T47D (cell line): Measurements from ENCODE around the gene INSIG1.
A peak's percentile ranks its signal among the peaks of the same experiment; 100 is the strongest.

Source experiments
- DNase-seq, 2 experiments: peaks; one replicate each; pipeline versions ENCODE4 v3.0.0 to v3.0.0-alpha.2; 2011 to 2012; ENCODE audit warnings: low read depth in 1 of 2, low spot score in 1 of 2
- JUND ChIP-seq: IDR thresholded peaks from 2 replicates; pipeline ENCODE4 v1.6.1; 2012; ENCODE audit warnings: low read depth
- in situ Hi-C: cut with HindIII; loops from 2 replicates; pipeline ENCODE4 v1.10.0; 2016; ENCODE audit warnings: low sequenced_read_pairs, low pct_unique_long_range_greater_than_20kb

Gene INSIG1

DNA sequence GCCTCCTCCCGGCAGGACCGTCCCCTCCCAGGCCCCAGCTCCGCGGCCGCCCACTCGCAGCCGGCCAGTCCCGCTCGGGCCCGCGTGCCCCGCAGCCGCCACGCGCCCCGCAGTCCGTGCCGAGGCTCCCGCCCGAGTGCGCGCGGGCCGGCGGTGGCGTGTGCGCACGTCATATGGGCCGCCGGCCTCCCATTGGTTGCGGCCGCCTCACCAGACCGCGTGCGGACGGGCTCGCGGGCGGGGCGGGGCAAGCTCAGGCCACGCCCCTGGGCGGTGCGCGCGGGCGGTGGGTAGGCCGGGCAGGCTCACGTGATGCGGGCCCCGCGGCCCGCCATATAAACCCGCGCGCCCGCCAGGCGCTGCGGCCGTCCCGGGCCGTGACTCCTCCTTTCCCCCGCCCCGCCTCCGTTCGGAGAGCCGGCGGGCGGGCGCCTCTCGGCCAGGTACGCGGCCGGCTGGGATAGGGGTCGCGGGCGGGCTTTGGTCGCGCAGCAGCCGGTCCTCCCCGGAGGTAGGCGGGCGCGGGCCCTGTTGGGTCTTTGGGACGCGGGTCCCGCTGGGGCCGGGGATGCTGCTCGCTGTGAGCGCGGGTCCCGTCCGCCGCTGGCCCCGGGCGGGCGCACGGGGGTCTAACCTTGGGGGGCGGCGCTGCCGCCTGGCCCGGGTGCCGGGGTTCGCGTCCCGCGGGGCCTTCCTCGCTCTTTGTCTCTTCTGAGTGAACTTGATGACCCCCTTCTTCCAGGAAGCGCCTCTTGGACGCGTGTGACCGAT, at the start of gene INSIG1:
INSIG1 (plus strand) TSS at position 362 of the 771 bp plus-strand sequence; CDS start at position 770, 408 bp downstream.
- in situ Hi-C loops: no loop called here
- DNase-seq: peak; percentile 82 to 94
- no peak for TF ChIP-seq JUND

DNA sequence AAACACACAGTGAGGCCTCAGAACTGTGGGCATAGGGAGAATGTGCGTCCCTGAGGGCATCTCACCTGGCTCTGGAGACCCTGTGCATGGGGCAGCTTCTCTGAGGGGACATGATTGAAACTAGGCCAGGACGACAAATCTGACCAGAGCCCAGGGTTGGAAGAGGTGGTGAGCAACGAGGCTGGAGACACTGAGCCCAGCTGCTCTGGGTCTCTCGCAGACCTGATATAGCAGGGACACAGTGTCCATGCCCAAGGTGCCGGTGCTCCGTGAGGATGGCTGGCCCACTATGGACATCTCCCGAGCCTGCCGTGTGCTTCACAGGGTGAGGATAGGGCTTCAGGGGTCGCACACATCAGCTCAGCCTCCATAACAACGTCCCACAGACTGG, 49.3 kb upstream of the INSIG1 start:
- in situ Hi-C loops: no loop called here
- no peak for TF ChIP-seq JUND
- no peak for DNase-seq

DNA sequence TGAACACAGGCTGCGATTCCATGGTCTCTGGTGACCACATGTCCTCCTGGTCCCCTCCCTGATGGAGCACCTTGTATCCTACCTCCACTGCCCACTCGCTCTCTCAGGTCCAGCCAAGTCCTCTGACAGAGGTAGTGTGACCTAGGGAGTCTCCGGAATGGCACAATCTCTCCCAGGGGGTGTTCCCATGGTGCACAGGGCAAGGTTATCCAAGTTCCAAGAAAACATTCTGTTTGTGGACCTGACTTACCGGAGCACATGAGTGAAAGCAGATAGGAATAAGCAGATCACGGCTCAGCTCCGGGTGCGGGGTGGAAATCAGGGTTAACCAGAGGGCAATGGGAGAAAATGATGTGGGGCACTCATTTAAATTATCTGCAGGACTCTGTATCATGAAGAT, 45.8 kb upstream of the INSIG1 start:
- in situ Hi-C loops: no loop called here
- TF ChIP-seq JUND: no peak
- no peak for DNase-seq

DNA sequence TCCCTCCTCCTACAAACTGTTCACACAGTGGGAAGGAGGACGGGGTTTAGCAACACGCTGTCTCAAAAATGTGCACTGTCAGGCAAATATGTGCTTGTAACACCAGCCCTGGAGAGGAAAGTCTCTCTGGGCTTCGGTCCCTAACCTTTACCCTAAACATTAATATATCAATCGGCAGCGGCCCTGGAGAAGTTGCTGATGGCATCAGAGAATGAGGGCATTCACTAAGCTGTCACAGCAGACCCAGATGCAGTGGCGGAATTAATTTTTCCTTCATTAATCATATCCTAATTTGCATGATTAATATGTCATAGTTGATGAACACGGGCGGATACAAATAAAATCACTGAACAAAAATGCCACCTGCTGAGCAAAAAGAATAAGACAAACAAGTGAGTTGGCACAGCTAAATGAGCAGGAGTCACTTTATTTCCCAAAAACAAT, 45.2 kb upstream of the INSIG1 start:
- no peak for TF ChIP-seq JUND
- in situ Hi-C loops: no loop called here
- DNase-seq: no peak

DNA sequence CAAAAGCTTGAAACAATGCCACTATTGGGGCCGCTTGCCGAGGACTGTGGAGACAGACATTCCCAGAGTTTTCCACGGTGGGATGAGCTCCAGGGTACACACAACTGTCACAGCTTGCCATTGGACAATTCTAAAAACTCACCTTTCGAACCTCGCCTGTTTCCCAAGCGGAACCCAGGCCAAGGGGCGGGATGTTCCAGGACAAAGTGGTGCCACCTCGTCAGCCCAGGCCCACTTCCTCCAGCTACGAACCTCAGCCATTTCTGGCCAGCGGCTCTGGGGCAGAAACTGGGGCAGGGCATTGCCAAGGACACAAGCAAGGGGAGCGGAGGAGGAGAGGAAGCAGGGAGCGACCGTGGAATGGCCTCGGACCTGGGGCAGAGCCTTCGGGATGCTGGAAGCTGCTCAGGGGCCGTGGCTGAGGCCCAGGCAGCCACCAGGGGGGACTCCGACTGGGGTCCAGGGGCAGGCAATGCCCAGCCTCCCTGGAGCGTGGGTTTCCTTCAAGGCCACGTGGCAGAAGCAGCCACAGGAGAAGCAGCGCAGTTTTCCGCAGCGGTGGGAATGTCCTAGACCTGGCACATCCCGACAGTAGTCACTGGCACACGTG, 44.7 kb upstream of the INSIG1 start:
- TF ChIP-seq JUND: no peak
- in situ Hi-C loops: no loop called here
- no peak for DNase-seq

DNA sequence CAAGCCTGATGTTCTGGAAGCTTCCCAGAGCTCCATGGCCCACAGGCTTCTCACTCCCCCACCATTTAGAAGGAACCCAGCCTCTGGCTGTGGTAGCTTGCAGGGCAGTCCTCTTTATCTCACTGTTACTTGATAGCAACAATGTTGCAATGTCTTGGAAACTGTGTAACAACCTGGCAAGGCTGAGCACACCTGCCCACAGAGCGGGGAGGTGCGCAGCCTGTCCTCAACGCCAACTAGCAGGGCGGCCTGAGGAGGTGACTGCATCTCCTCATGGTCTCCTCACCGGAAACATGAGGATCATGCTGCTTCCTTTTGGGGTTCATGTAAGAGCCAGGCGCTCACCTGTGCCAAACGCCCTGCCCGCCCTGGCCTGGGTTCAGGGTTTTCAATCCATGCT, 43.7 kb upstream of the INSIG1 start:
- no peak for TF ChIP-seq JUND
- in situ Hi-C loops: no loop called here
- DNase-seq: no peak

DNA sequence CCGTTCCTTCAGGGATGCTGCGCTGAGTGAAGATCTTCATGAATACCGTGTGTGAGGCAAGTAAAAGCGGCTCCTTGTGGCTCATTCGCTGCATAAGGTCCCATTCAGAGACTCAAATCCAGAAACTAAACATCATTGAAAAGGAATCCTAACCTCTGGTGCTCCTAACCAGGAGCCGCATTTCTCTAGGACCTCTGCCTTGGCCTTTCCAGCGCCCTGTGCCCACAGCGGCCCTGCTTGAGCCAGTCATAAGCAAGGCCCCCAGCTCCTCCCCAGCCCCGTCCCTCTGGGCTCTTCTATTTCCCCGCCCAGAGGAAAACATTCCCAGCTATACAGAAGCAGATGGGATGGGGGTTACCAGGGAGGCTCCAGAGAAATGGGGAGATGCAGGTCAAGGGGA, 42.6 kb upstream of the INSIG1 start:
- in situ Hi-C loops: no loop called here
- no peak for TF ChIP-seq JUND

DNA sequence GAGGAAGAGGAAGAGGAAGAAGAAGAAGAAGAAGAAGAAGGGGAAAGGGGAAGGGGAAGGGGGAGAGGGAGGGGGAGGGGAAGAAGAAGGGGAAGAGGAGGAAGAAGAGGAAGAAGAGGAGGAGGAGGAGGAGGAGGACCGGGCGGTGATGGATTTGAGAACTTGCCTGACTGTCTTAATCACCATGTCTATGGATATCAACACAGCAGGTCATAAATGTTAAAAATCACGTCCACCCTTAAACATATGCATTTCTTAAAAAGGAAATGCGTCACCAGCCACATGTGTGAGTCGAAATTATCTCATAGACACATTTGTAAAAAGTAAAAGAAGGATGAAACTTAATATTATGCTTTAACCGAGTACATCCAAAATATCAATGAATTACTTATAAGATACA, 42.1 kb upstream of the INSIG1 start:
- in situ Hi-C loops: no loop called here
- no peak for TF ChIP-seq JUND
- DNase-seq: no peak

More for the DNA sequence above, 42.6 kb upstream of the INSIG1 start:
- DNase-seq: no peak

DNA sequence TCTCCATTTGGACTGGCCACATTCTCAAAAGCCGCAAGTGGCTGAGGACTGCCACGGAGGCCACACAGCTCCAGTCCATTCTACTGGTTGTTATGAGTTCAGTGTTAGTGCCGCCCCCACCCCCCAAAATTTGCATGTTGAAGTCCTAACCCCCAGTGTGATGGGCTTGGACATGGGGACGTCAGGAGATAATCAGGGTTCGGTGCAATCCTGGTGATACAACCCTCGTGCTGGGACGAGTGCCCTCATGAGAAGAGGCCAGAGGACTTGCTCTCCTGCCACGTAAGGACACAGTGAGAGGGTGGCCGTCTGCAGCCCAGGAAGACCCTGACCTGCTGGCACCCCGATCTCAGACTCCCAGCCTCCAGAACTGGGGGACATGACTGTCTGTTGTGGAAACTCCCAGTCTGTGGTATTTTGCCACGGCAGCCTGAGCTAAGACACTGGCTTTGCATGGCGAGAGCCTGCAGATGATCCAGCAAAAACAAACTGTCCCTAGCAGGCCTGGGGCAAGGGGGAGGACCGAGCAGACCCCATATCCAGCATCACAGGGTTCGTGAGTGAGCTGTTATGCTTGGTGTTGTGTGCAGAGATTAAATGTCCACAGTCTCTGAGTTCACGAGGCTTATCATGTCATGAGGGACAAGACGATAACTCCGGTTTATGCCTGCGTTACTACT, 41.5 kb upstream of the INSIG1 start:
- no peak for TF ChIP-seq JUND
- in situ Hi-C loops: no loop called here
- no peak for DNase-seq

DNA sequence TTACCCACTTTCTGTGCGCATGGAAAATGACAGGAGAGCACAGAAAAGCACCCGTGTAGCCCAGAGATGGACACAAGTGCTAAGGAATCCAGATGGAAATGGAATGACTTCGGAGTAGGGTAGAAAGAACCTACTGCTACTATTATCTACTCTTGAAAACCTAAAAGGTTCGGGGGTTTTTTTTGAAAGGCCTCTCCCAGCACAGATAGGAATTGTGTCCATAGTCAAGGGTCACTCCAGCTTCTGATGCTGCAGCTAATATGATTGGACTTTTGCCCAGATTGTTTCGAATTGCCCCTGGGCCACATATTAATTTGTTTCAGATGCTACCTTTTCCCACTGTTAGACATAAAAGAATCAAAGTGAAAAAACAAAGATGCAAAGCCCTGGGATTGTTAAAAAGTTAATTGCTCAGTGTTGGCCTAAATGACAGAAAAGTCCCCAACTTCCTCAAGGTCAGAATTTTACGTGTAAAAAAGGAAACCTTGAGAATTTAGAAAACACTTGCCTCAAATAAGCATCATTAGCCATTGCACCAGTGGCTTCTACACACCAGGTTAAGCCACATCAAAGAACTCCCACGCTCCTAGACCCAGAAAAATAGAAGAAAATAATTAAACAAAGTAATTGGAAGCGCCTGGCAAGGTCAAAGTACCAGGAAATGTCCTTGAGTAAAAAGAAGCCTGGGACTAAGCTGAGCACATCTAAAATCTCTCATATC, 40.8 kb upstream of the INSIG1 start:
- no peak for TF ChIP-seq JUND
- in situ Hi-C loops: no loop called here
- no peak for DNase-seq

DNA sequence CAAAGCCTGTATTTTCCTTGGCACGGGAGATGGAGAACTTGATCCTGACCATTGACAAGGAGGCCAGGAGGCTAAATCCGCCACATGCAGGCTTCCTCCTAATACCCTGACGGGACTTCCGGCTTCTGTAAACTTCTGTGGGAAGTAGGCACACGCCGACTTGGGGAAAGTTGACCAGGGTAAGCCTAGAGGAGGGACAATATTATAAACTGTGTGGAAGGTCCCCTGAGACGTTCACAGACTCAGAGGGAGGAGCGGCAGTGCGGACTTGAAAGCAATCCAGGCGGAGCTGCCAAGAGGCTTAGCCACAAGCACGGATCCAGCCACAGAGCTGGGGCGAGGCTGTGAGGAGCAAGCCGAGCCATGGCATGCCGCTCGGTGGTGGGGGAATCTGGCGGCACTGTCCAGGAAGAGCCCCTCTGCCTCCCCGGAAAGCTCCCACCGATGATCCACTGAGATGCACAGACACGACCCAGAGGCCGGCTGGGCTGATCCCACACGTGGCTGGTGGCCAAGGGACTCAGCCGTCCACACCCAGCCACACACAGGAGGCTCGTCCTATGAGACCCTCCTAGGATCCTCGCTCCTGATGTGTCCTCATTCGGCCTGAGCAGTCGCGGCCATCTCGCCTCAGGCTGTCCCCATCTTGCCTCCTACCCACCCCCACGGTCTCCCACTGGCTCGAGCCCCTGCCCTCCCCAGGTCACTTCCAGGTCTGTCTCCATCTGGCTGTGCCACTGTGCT, 40.0 kb upstream of the INSIG1 start:
- in situ Hi-C loops: no loop called here
- TF ChIP-seq JUND: no peak
- no peak for DNase-seq

DNA sequence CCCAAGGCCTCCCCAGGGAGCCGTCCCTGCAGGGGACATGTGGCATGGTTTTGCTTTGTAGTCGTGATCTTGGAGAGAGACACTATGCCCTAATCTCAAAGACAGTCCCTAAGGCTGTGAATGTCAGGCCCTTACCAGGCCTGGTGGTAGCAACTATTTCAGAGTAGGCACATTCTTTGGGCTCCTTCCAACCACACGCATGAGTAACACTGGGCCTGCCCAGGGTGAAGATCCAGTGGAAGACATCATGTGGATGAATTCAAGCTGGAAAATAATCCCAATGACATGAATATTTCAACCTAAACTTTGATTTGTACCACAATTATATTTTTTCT, 39.5 kb upstream of the INSIG1 start:
- in situ Hi-C loops: no loop called here
- no peak for DNase-seq
- TF ChIP-seq JUND: no peak
